K562 (cell line): ENCODE measurements around the gene RALA. TPM values are rescaled to one million over a fixed set of nuclear protein-coding genes. Genes with fewer than 3 reads are reported as not detected.

ENCODE experiments used
- ATAC-seq: fragments of 200-7000 bp; cut with Tn5 transposase; 3 replicates; pipeline ENCODE4 v1.9.1; 2020; ENCODE audit warnings: moderate library complexity
- BruUV-seq: library from RNA; stranded (reverse); fragments of 400-500 nt; replicated peaks from 2 replicates; lab custom pipeline; 2021; lab: Mats Ljungman, UMichigan
- CTCF ChIA-PET: fragments of 300-600 bp; formaldehyde crosslinking; extraction: SDS; loops from one replicate; lab custom pipeline; 2021; ENCODE audit warnings: low intra/inter-chr PET ratio; lab: Yijun Ruan, JAX
- POLR2A ChIA-PET: fragments of 300-600, 350-650 bp; sonication (Branson Sonifier 250); formaldehyde crosslinking; extraction: SDS; loops from one replicate; lab custom pipeline; 2021; ENCODE audit warnings: antibody characterized with exemption, inconsistent platforms; lab: Yijun Ruan, JAX
- DNase-seq, 4 experiments: peaks; one replicate each; pipeline versions ENCODE4 v3.0.0 to v3.0.0-alpha.2; 2011 to 2018; ENCODE audit warnings: low spot score in 3 of 4, mixed read lengths in 3 of 4; ENCODE audit errors: extremely low read depth in 1 of 4
- FAIRE-seq: peaks from 2 replicates; lab custom pipeline; 2011; peaks lifted over from hg19 to GRCh38; lab: Jason Lieb, UNC
- H2AFZ ChIP-seq: 2 replicates; pipeline ENCODE4 v1.6.0; 2011; ENCODE audit warnings: low read depth, low read length, control low read depth, inconsistent platforms
- H3K27ac ChIP-seq: fragments of 200-600 bp; 3 replicates; pipeline ENCODE4 v1.8.0; 2011; ENCODE audit warnings: low read depth, mild to moderate bottlenecking, control low read depth, inconsistent platforms, low read length, moderate library complexity, mixed read lengths; ENCODE audit errors: extremely low read depth
- H3K27me3 ChIP-seq, 2 experiments: fragments of 300-600 bp in 1 of 2; 2 replicates in 1 of 2; 3 replicates in 1 of 2; pipeline versions ENCODE4 v1.6.0 to v1.8.0; 2011; ENCODE audit warnings: inconsistent platforms in 2 of 2, low read length in 2 of 2, mild to moderate bottlenecking in 1 of 2, mixed read lengths in 1 of 2, moderate library complexity in 1 of 2; ENCODE audit not compliant: control insufficient read depth in 2 of 2, insufficient read depth in 2 of 2
- H3K36me3 ChIP-seq: fragments of 300-600 bp; 3 replicates; pipeline ENCODE4 v1.8.0; 2011; ENCODE audit warnings: mild to moderate bottlenecking, low read length, inconsistent platforms; ENCODE audit not compliant: control insufficient read depth, insufficient read depth
- H3K4me1 ChIP-seq, 2 experiments: fragments of 200-600 bp in 1 of 2; replicated peaks in 1 of 2; 2 replicates in 1 of 2; 3 replicates in 1 of 2; pipeline versions ENCODE4 v1.5.1 to v1.8.0; 2011; ENCODE audit warnings: inconsistent platforms in 2 of 2, low read length in 2 of 2, mild to moderate bottlenecking in 1 of 2, mixed read lengths in 1 of 2, moderate library complexity in 1 of 2; ENCODE audit not compliant: control insufficient read depth in 2 of 2, insufficient read depth in 2 of 2
- H3K4me2 ChIP-seq: 2 replicates; pipeline ENCODE4 v1.6.1; 2011; ENCODE audit warnings: low read length, control low read depth, inconsistent platforms, mixed read lengths; ENCODE audit not compliant: insufficient read depth
- H3K4me3 ChIP-seq: fragments of 200-600 bp; sonication (generic), shearing (Covaris generic); 2 replicates; pipeline ENCODE4 v1.5.1; 2016; ENCODE audit warnings: control low read depth, inconsistent platforms
- H3K79me2 ChIP-seq: fragments of 200-600 bp; 3 replicates; pipeline ENCODE4 v1.8.0; 2011; ENCODE audit warnings: low read length, inconsistent platforms; ENCODE audit not compliant: control insufficient read depth, insufficient read depth
- H3K9ac ChIP-seq, 2 experiments: 2 replicates each; pipeline versions ENCODE4 v1.6.0 to v1.6.1; 2011; ENCODE audit warnings: low read depth in 2 of 2, low read length in 2 of 2, control low read depth in 1 of 2, inconsistent platforms in 1 of 2, mild to moderate bottlenecking in 1 of 2, mixed read lengths in 1 of 2; ENCODE audit not compliant: insufficient read depth in 1 of 2
- H3K9me1 ChIP-seq: one replicate; pipeline ENCODE4 v1.6.0; 2011; ENCODE audit warnings: inconsistent platforms, mild to moderate bottlenecking, low read length, moderate library complexity; ENCODE audit not compliant: control insufficient read depth, insufficient read depth
- H3K9me3 ChIP-seq: replicated peaks from 2 replicates; pipeline ENCODE4 v1.5.1; 2011; ENCODE audit warnings: low read depth, low read length, inconsistent platforms; ENCODE audit not compliant: control insufficient read depth, insufficient read depth
- H4K20me1 ChIP-seq: replicated peaks from 2 replicates; pipeline ENCODE4 v1.6.1; 2011; ENCODE audit warnings: low read length, inconsistent platforms, mixed read lengths; ENCODE audit not compliant: control insufficient read depth, insufficient read depth
- BRD9 ChIP-seq: fragments of 450-650 bp; IDR thresholded peaks from 2 replicates; pipeline ENCODE4 v1.6.1; 2018; ENCODE audit warnings: low read depth; ENCODE audit not compliant: partially characterized antibody
- PTBP1 ChIP-seq: fragments of 200-400 bp; formaldehyde crosslinking; IDR thresholded peaks from 2 replicates; pipeline ENCODE4 v1.6.1; 2017; ENCODE audit warnings: low read depth, low read length
- RBFOX2 ChIP-seq: fragments of 200-400 bp; formaldehyde crosslinking; IDR thresholded peaks from 2 replicates; pipeline ENCODE4 v1.6.1; 2017; ENCODE audit warnings: low read depth, mild to moderate bottlenecking, low read length, moderate library complexity
- UBTF ChIP-seq, 2 experiments: IDR thresholded peaks; 2 replicates each; pipeline ENCODE4 v1.6.1; 2012; ENCODE audit warnings: improper control_type of control experiment in 2 of 2, low read depth in 2 of 2, low read length in 2 of 2, borderline replicate concordance in 1 of 2
- WGBS: fragments of 100-300 bp; shearing (Covaris generic); methylation state at CpG from one replicate; pipeline ENCODE4 v1.1.6; 2016; ENCODE audit warnings: low coverage, mixed read lengths; ENCODE audit not compliant: insufficient coverage; ENCODE audit errors: missing lambda C conversion rate; 5-methylcytosine and 5-hydroxymethylcytosine counted together
- in situ Hi-C: fragments of 300-500 bp; cut with MboI; formaldehyde crosslinking; loops from 4 replicates; pipeline ENCODE4 v1.15.0; 2018; ENCODE audit warnings: inconsistent platforms, mixed read lengths
- intact Hi-C: fragments of 100-400 bp; cut with micrococcal nuclease; formaldehyde crosslinking; loops from 2 replicates; pipeline ENCODE4 v1.14.2; 2022
- polyA plus RNA-seq, 8 experiments: library from polyadenylated mRNA; depleted of rRNA in 4 of 8; stranded (reverse) in 5 of 8; unstranded in 3 of 8; fragments of >200 nt; fragmentation: Nextera tagmentation in 2 of 8; fragmentation: Illumina TruSeq in 1 of 8; extraction: Ambion mirVana in 2 of 8; extraction: Trizol in 1 of 8; gene quantifications; 2 replicates each; pipeline versions ENCODE4 v1.2.1 to v1.2.3, GENCODE V29; 2011 to 2014; ENCODE audit warnings: inconsistent platforms in 1 of 8, missing spikeins in 1 of 8
- total RNA-seq, 7 experiments: library from RNA; depleted of rRNA in 6 of 7; stranded (reverse); fragments of >200 nt in 6 of 7; fragmentation: Illumina TruSeq in 2 of 7; extraction: Trizol in 2 of 7; gene quantifications; 2 replicates each; pipeline versions ENCODE4 v1.2.1 to v1.2.3, GENCODE V29; 2011 to 2021; ENCODE audit warnings: low replicate concordance in 1 of 7

The RALA gene
- total and polyA plus RNA-seq, 9 of the 15 experiments (the other 6 are each of a cell fraction or from before 2014, with no cell fraction given): 7.2 to 28.0 (median 25.7) TPM

DNA sequence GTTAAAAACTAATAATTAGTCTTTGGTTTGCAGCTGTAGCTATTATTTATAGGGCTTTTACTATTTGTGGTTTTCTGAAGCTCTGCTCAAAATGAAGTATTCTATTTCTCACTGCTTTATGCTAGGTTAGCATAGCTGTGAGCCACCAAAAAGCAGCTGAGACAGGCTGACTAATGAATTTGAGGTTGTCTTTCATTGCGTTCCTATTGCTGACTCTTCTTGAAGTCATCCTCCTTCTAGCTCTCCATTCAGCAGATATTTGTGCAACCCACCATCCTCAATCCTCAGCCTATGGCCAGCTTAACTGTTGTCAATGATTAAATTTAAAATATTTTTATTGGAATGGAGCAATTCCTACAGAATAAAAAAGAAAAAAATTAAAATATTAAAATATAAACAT is 2.1 kb upstream of the RALA start:
- H3K27ac ChIP-seq: no peak overlapping the region
- no peak for FAIRE-seq
- no peak for DNase-seq
- H3K79me2 ChIP-seq: peaks cover 37% of the 10 kb centered on the region
- H3K4me2 ChIP-seq: no peak overlapping the region
- H3K27me3 ChIP-seq: no peaks in the 10 kb centered on the region
- no peak overlapping the region for H3K4me3 ChIP-seq
- no peaks in the 10 kb centered on the region for H3K9me1 ChIP-seq
- 83% methylated on average over 1 of the region's 1 CpG for WGBS
- H3K9ac ChIP-seq: no peak overlapping the region
- in situ Hi-C loops: no loop called here
- H3K36me3 ChIP-seq: no peaks in the 10 kb centered on the region; the same call in 2 of the 3 replicates
- H3K9me3 ChIP-seq: no peaks in the 10 kb centered on the region
- no peak for TF ChIP-seq UBTF (IDR thresholded peaks at IDR 0.05; ENCODE audit: borderline replicate concordance in 1 of 2, low read depth in 2 of 2, low read length in 2 of 2)
- no peak for TF ChIP-seq BRD9
- TF ChIP-seq PTBP1: no peak
- 0 out of 2 replicates have a peak, but pooled peaks have one; percentile 9 for TF ChIP-seq RBFOX2
- intact Hi-C loops: loop anchor here (5.0 kb wide), 2 partner anchors 121 to 326 kb away; no protein-coding TSS in a partner anchor
- no peak overlapping the region for H2AFZ ChIP-seq
- peaks cover 10% of the 10 kb centered on the region; the same call in 1 of the 2 replicates for H4K20me1 ChIP-seq
- no peak for ATAC-seq
- BruUV-seq: no TSS peak
- ChIA-PET POLR2A (interaction anchor here (0.5 to 4.0 kb wide), 4 partner anchors 8 to 54 kb away, joined by 3 to 22 read pairs (median 7); no protein-coding TSS in a partner anchor), CTCF (no interaction called here)
- peaks cover 15 to 26% of the 10 kb centered on the region in 2 experiments for H3K4me1 ChIP-seq
